Transverse colon (tissue), 4 donors: Measurements from ENCODE around the gene ADAMTS6. TPM values are rescaled to one million over a fixed set of nuclear protein-coding genes. Genes with fewer than 3 reads are reported as not detected.
"Not testable (repeated sequence)": the region's sequence is repeated elsewhere in the genome, so short reads cannot be mapped to it uniquely, and the experiment has no call there.

Source experiments
- DNase-seq: peaks from one replicate; pipeline ENCODE4 v3.0.0-alpha.2; 2019
- H3K27ac ChIP-seq, 4 donors: fragments of 200-600 bp; sonication (generic); 2 replicates each; pipeline ENCODE4 v1.5.1; 2016 to 2018; ENCODE audit warnings: inconsistent platforms in 4 of 4
- H3K27me3 ChIP-seq: fragments of 200-600 bp; sonication (generic); 2 replicates; pipeline ENCODE4 v1.5.1; 2017; ENCODE audit warnings: inconsistent platforms
- H3K36me3 ChIP-seq, 4 donors: fragments of 200-600 bp; sonication (generic); 2 replicates each; pipeline ENCODE4 v1.5.1; 2017 to 2019; ENCODE audit warnings: inconsistent platforms in 4 of 4
- H3K4me1 ChIP-seq, 4 donors: fragments of 200-600 bp; sonication (generic); 2 replicates each; pipeline ENCODE4 v1.5.1; 2017 to 2020; ENCODE audit warnings: inconsistent platforms in 4 of 4
- H3K4me3 ChIP-seq, 4 donors: fragments of 200-600 bp; sonication (generic); 1 replicate in 1 of 4; 2 replicates in 3 of 4; pipeline versions ENCODE4 v1.5.1 to v1.6.1; 2017 to 2019; ENCODE audit warnings: inconsistent platforms in 4 of 4
- H3K9me3 ChIP-seq, 2 donors: fragments of 200-600 bp; sonication (generic); 2 replicates each; pipeline ENCODE4 v1.5.1; 2017 to 2019; ENCODE audit warnings: inconsistent platforms in 2 of 2
- EP300 ChIP-seq: sonication (generic); formaldehyde crosslinking; IDR thresholded peaks from one replicate; pipeline ENCODE4 v1.6.1; 2017; ENCODE audit warnings: antibody characterized with exemption, low read depth
- POLR2A ChIP-seq: fragments of 450-650 bp; IDR thresholded peaks from one replicate; pipeline ENCODE4 v1.6.1; 2016; ENCODE audit warnings: antibody characterized with exemption, mild to moderate bottlenecking, moderate library complexity
- POLR2AphosphoS5 ChIP-seq, 3 donors: sonication (generic); formaldehyde crosslinking; IDR thresholded peaks; one replicate each; pipeline ENCODE4 v1.6.1; 2016; ENCODE audit warnings: antibody characterized with exemption in 3 of 3
- WGBS, 2 donors: methylation state at CpG; one replicate each; pipeline ENCODE4 v1.1.5; 2018; ENCODE audit warnings: low coverage in 1 of 2; 5-methylcytosine and 5-hydroxymethylcytosine counted together
- in situ Hi-C, 4 donors: fragments of 200-750 bp; cut with MboI; loops; one replicate each; pipeline versions ENCODE4 v1.15.0 to v1.15.1; 2017; ENCODE audit warnings: low sequenced_read_pairs in 3 of 4, low pct_ligation_motif_present in 1 of 4, low pct_unique_long_range_greater_than_20kb in 1 of 4
- intact Hi-C: fragments of 100-400 bp; cut with DNase I; formaldehyde crosslinking; loops from one replicate; pipeline ENCODE4 v1.15.1; 2023; ENCODE audit warnings: low total_unique reads
- total RNA-seq, 4 donors: library from RNA; depleted of rRNA; stranded (reverse); fragments of >200 nt; gene quantifications; one replicate each; pipeline ENCODE4 v1.1.0, GENCODE V29; 2016
- TF ChIP-seq, protein P1 (sequence below), 5 experiments: fragments of 200-600 bp in 3 of 5; fragments of 450-650 bp in 2 of 5; sonication (generic) in 3 of 5; IDR thresholded peaks; 1 replicate in 2 of 5; 2 replicates in 3 of 5; pipeline ENCODE4 v1.5.1; 2016 to 2017; ENCODE audit warnings: antibody characterized with exemption in 5 of 5, inconsistent platforms in 3 of 5, mild to moderate bottlenecking in 2 of 5, moderate library complexity in 1 of 5

ADAMTS6 gene
- total RNA-seq, 4 donors from 2014 or later, result 0.96 to 2.2 (median 1.1) TPM; not detected in 1

DNA sequence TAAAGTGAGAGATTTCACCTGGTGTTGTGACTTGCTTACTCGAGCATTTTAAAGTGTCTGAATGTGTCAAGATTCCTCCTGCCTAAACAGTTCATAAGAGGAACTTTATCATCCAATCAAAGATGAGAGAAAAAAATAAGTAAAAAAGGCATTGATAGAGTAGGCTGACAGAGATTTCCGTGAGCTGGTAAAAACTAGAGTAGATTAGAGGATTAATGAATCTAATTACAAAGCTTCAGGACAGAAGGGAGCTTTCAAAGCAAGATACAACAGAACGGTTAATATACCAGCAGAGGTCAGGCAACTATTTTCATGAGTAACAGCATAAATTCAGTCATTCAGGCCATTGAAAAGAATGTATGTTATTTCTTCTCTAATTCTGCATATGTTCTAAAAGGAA lies 91.5 kb downstream of the ADAMTS6 start:
- DNase-seq, result no peak
- no peaks in the 10 kb centered on the region for H3K9me3 ChIP-seq
- H3K4me1 ChIP-seq, result no peaks in the 10 kb centered on the region
- in situ Hi-C loops, result no loop called here
- H3K27ac ChIP-seq, result no peak overlapping the region
- no peak for TF ChIP-seq EP300
- TF ChIP-seq POLR2A, result no peak
- TF ChIP-seq, protein P1, sequence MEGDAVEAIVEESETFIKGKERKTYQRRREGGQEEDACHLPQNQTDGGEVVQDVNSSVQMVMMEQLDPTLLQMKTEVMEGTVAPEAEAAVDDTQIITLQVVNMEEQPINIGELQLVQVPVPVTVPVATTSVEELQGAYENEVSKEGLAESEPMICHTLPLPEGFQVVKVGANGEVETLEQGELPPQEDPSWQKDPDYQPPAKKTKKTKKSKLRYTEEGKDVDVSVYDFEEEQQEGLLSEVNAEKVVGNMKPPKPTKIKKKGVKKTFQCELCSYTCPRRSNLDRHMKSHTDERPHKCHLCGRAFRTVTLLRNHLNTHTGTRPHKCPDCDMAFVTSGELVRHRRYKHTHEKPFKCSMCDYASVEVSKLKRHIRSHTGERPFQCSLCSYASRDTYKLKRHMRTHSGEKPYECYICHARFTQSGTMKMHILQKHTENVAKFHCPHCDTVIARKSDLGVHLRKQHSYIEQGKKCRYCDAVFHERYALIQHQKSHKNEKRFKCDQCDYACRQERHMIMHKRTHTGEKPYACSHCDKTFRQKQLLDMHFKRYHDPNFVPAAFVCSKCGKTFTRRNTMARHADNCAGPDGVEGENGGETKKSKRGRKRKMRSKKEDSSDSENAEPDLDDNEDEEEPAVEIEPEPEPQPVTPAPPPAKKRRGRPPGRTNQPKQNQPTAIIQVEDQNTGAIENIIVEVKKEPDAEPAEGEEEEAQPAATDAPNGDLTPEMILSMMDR (IDR thresholded peaks at IDR 0.05), result no peak
- TF ChIP-seq POLR2AphosphoS5 (IDR thresholded peaks at IDR 0.05), result no peak
- 69 to 77% methylated on average over 3 of the region's 3 CpGs for WGBS, 2 donors
- no peaks in the 10 kb centered on the region for H3K27me3 ChIP-seq
- no peaks in the 10 kb centered on the region for H3K36me3 ChIP-seq
- no peak overlapping the region for H3K4me3 ChIP-seq
- intact Hi-C loops, result no loop called here

DNA sequence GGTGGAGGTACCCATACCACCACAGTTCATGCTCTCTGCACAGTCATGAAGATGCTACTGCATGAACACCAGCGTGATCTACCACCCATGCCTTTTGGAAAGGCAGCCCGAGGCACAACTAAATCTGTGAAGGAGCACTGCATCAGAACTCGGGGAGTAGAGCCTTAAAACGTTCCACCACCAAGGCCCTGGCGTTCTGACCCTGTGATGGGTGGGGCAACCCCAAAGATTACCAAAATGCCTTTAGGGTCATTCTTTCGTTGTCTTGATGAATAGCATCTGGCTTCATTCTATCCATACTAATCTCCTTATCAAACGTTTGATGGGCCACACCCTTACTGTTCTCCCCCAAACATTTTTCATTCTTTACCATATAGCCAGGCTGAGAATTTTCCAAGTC lies 97.9 kb downstream of the ADAMTS6 start:
- 58 to 75% methylated on average over 2 to 7 of the region's 7 CpGs for WGBS, 2 donors
- Histone ChIP-seq H3K27ac (no peak overlapping the region), H3K27me3 (no peaks in the 10 kb centered on the region), H3K4me1 (no peaks in the 10 kb centered on the region), H3K4me3 (no peak overlapping the region), H3K36me3 (no peaks in the 10 kb centered on the region), H3K9me3 (no peaks in the 10 kb centered on the region)
- in situ Hi-C loops (no loop called here), intact Hi-C loops (no loop called here)
- no peak for DNase-seq
- TF ChIP-seq, protein P1 (IDR thresholded peaks at IDR 0.05), result no peak
- no peak for TF ChIP-seq EP300
- TF ChIP-seq POLR2AphosphoS5 (IDR thresholded peaks at IDR 0.05), result no peak
- TF ChIP-seq POLR2A, result no peak

DNA sequence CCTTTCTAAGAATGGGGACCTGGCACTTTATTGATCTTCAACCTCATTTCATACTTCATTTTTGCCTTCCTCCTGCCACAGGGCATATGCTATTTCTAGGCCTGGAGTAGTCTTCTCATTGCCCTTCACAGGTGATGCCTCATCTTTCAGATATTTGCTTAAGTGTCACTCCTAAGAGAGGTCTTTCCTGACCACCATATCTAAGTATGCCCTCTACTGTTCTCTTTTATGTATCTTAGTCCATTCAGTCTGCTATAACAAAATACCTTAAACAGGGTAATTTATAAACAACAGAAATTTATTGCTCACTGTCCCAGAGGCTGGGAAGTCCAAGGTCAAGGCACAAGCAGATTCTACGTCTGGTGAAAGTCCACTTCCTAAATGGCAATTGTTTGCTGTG lies 99.1 kb downstream of the ADAMTS6 start:
- Histone ChIP-seq H3K4me3 (no peak overlapping the region), H3K9me3 (no peaks in the 10 kb centered on the region), H3K4me1 (no peaks in the 10 kb centered on the region), H3K27me3 (no peaks in the 10 kb centered on the region), H3K27ac (no peak overlapping the region), H3K36me3 (no peaks in the 10 kb centered on the region)
- intact Hi-C loops (no loop called here), in situ Hi-C loops (no loop called here)
- no peak for TF ChIP-seq POLR2AphosphoS5 (IDR thresholded peaks at IDR 0.05)
- TF ChIP-seq POLR2A, result no peak
- TF ChIP-seq, protein P1 (IDR thresholded peaks at IDR 0.05), result no peak
- no peak for TF ChIP-seq EP300
- WGBS, 2 donors, result 69 to 80% methylated on average over 1 of the region's 1 CpG
- DNase-seq, result no peak

DNA sequence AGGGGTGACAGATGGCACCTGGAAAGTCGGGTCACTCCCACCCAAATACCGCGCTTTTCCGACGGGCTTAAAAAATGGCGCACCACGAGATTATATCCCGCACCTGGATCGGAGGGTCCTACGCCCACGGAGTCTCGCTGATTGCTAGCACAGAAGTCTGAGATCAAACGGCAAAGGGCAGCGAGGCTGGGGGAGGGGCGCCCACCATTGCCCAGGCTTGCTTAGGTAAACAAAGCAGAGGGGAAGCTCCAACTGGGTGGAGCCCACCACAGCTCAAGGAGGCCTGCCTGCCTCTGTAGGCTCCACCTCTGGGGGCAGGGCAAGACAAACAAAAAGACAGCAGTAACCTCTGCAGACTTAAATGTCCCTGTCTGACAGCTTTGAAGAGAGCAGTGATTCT lies 111.2 kb downstream of the ADAMTS6 start:
- H3K27me3 ChIP-seq, H3K27ac ChIP-seq, H3K4me1 ChIP-seq, DNase-seq, in situ Hi-C loops, intact Hi-C loops, H3K9me3 ChIP-seq, H3K36me3 ChIP-seq, H3K4me3 ChIP-seq: not testable (repeated sequence)
- 98% methylated on average over 15 of the region's 15 CpGs; no CpG with 5 or more reads in 1 of the 2 donors for WGBS, 2 donors

DNA sequence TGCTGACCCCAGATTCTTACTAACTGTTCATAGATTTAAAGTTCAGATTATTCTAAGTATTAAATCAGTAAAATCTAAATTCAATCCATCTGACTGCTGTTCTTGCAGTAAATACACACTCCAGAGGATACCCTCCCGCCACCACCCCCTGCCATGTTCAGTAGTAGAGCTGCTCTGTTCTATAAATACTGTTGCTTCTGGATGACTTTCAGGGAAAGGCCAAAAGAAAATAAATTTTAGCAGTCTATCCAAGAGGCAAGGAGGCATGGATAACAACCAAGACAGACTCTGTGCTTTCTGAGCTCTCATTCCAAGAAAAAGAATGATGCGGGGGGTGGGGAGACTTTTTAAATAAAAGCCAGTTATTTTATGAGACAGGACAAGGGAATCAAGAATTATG lies 115.1 kb downstream of the ADAMTS6 start:
- TF ChIP-seq, protein P1 (IDR thresholded peaks at IDR 0.05), result no peak
- TF ChIP-seq POLR2A (no peak), EP300 (no peak), POLR2AphosphoS5 (IDR thresholded peaks at IDR 0.05) (no peak)
- H3K9me3 ChIP-seq, result no peaks in the 10 kb centered on the region
- 68 to 87% methylated on average over 2 of the region's 2 CpGs for WGBS, 2 donors
- no peak overlapping the region for H3K4me3 ChIP-seq
- in situ Hi-C loops (no loop called here), intact Hi-C loops (no loop called here)
- no peak for DNase-seq
- H3K27ac ChIP-seq, result no peak overlapping the region
- H3K36me3 ChIP-seq, result no peaks in the 10 kb centered on the region
- peaks cover 0 to 4% (median 0%) of the 10 kb centered on the region in 4 donors for H3K4me1 ChIP-seq
- H3K27me3 ChIP-seq, result no peaks in the 10 kb centered on the region
